HG03039 (cell line): Measurements from ENCODE around the gene CEP85L.

Source experiments
- ATAC-seq: cut with Tn5 transposase; IDR thresholded peaks from one replicate; pipeline ENCODE4 v1.9.1; 2021; ENCODE audit warnings: mild to moderate bottlenecking, moderate library complexity; ENCODE audit not compliant: unreplicated experiment

The CEP85L gene

GRCh38 chr6:118661831-118662230 is 10.4 kb upstream of the CEP85L start:
- ATAC-seq: no peak

GRCh38 chr6:118660218-118660569 is 8.8 kb upstream of the CEP85L start:
- ATAC-seq: no peak

- no peak for ATAC-seq
Observed at GRCh38 chr6:118659513-118660217, 8.3 kb upstream of the CEP85L start.

GRCh38 chr6:118656847-118657451 is 5.6 kb upstream of the CEP85L start:
- no peak for ATAC-seq

GRCh38 chr6:118652051-118652615 is 742 bp upstream of the CEP85L start:
- ATAC-seq: no peak

GRCh38 chr6:118650582-118651281 is 659 bp downstream of the CEP85L start:
- ATAC-seq: peak; percentile 29

GRCh38 chr6:118649918-118650581 is 1.3 kb downstream of the CEP85L start:
- peak; percentile 13 for ATAC-seq

- no peak for ATAC-seq
Observed at GRCh38 chr6:118648866-118649554, 2.4 kb downstream of the CEP85L start.

GRCh38 chr6:118646977-118647376 is 4.4 kb downstream of the CEP85L start:
- ATAC-seq: no peak

GRCh38 chr6:118645395-118645794 is 6.0 kb downstream of the CEP85L start:
- no peak for ATAC-seq

- ATAC-seq: no peak
Observed at GRCh38 chr6:118644007-118644406, 7.4 kb downstream of the CEP85L start.

GRCh38 chr6:118641042-118641441 is 10.3 kb downstream of the CEP85L start:
- no peak for ATAC-seq

- ATAC-seq: peak; percentile 88
Observed at GRCh38 chr6:118639054-118639964, 12.1 kb downstream of the CEP85L start.

- ATAC-seq: no peak
Observed at GRCh38 chr6:118638288-118638687, 13.1 kb downstream of the CEP85L start.

- ATAC-seq: no peak
Observed at GRCh38 chr6:118635909-118636735, 15.3 kb downstream of the CEP85L start.

GRCh38 chr6:118632359-118632758 is 19.0 kb downstream of the CEP85L start:
- no peak for ATAC-seq

- no peak for ATAC-seq
Observed at GRCh38 chr6:118630923-118631322, 20.5 kb downstream of the CEP85L start.

- ATAC-seq: no peak
Observed at GRCh38 chr6:118630067-118630466, 21.3 kb downstream of the CEP85L start.

GRCh38 chr6:118627724-118628123 is 23.7 kb downstream of the CEP85L start:
- ATAC-seq: no peak
